Measurements from ENCODE around the gene AFAP1L2.

Gene AFAP1L2

GRCh38 chr10:114283091-114283490 lies 121.2 kb downstream of the AFAP1L2 start:
- Histone ChIP-seq H3F3A (ENCODE audit: insufficient read depth) (no peaks in the 10 kb centered on the region), H3K9me3 (ENCODE audit: insufficient read depth, low read length) (no peaks in the 10 kb centered on the region), H4K20me1 (ENCODE audit: low read depth, low read length) (no peaks in the 10 kb centered on the region), H2AFZ (ENCODE audit: low read depth, low read length, severe bottlenecking) (no peak overlapping the region), H3K27ac (ENCODE audit: low read depth, low read length) (no peak overlapping the region), H3K9ac (ENCODE audit: low read length) (no peak overlapping the region), H3K4me2 (ENCODE audit: low read depth, low read length, poor library complexity, severe bottlenecking) (no peak overlapping the region), H3K9me2 (replicated peaks; ENCODE audit: insufficient read depth, low read length) (no peaks in the 10 kb centered on the region), H3K4me3 (ENCODE audit: insufficient read depth, low read length, poor library complexity, severe bottlenecking) (no peak overlapping the region), H3K27me3 (ENCODE audit: low read length) (no peaks in the 10 kb centered on the region; the same call in 1 of the 2 replicates), H3K36me3 (ENCODE audit: low read length) (no peaks in the 10 kb centered on the region), H3K79me2 (ENCODE audit: insufficient read depth, low read length) (no peaks in the 10 kb centered on the region)
- no peak for TF ChIP-seq EZH2phosphoT487 (conservative IDR thresholded peaks at IDR 0.05; ENCODE audit: low read length)
- no peak for TF ChIP-seq CTCF (IDR thresholded peaks at IDR 0.05; ENCODE audit: insufficient read depth, low read length, poor library complexity, severe bottlenecking)

- H3F3A ChIP-seq (ENCODE audit: insufficient read depth), result no peaks in the 10 kb centered on the region
- H3K9me2 ChIP-seq (replicated peaks; ENCODE audit: insufficient read depth, low read length), result no peaks in the 10 kb centered on the region
- no peaks in the 10 kb centered on the region for H4K20me1 ChIP-seq (ENCODE audit: low read depth, low read length)
- H3K27ac ChIP-seq (ENCODE audit: low read depth, low read length), result no peak overlapping the region
- H3K4me2 ChIP-seq (ENCODE audit: low read depth, low read length, poor library complexity, severe bottlenecking), result no peak overlapping the region
- H3K79me2 ChIP-seq (ENCODE audit: insufficient read depth, low read length), result no peaks in the 10 kb centered on the region
- no peaks in the 10 kb centered on the region for H3K9me3 ChIP-seq (ENCODE audit: insufficient read depth, low read length)
- H3K4me3 ChIP-seq (ENCODE audit: insufficient read depth, low read length, poor library complexity, severe bottlenecking), result no peak overlapping the region
- no peaks in the 10 kb centered on the region for H3K36me3 ChIP-seq (ENCODE audit: low read length)
- H3K27me3 ChIP-seq (ENCODE audit: low read length), result no peaks in the 10 kb centered on the region; the same call in 1 of the 2 replicates
- no peak overlapping the region for H2AFZ ChIP-seq (ENCODE audit: low read depth, low read length, severe bottlenecking)
- H3K9ac ChIP-seq (ENCODE audit: low read length), result no peak overlapping the region
- TF ChIP-seq CTCF (IDR thresholded peaks at IDR 0.05; ENCODE audit: insufficient read depth, low read length, poor library complexity, severe bottlenecking) (no peak), EZH2phosphoT487 (conservative IDR thresholded peaks at IDR 0.05; ENCODE audit: low read length) (no peak)
These were observed 121.8 kb downstream of the AFAP1L2 start for GRCh38 chr10:114282526-114282925.

GRCh38 chr10:114281461-114281860 lies 122.8 kb downstream of the AFAP1L2 start:
- Histone ChIP-seq H3K9ac (ENCODE audit: low read length) (no peak overlapping the region), H3K9me3 (ENCODE audit: insufficient read depth, low read length) (no peaks in the 10 kb centered on the region), H4K20me1 (ENCODE audit: low read depth, low read length) (no peaks in the 10 kb centered on the region), H3K36me3 (ENCODE audit: low read length) (no peaks in the 10 kb centered on the region), H3K27ac (ENCODE audit: low read depth, low read length) (no peak overlapping the region), H3K79me2 (ENCODE audit: insufficient read depth, low read length) (no peaks in the 10 kb centered on the region), H2AFZ (ENCODE audit: low read depth, low read length, severe bottlenecking) (no peak overlapping the region), H3F3A (ENCODE audit: insufficient read depth) (no peaks in the 10 kb centered on the region), H3K4me2 (ENCODE audit: low read depth, low read length, poor library complexity, severe bottlenecking) (no peak overlapping the region), H3K4me3 (ENCODE audit: insufficient read depth, low read length, poor library complexity, severe bottlenecking) (no peak overlapping the region), H3K27me3 (ENCODE audit: low read length) (no peaks in the 10 kb centered on the region; the same call in 1 of the 2 replicates), H3K9me2 (replicated peaks; ENCODE audit: insufficient read depth, low read length) (no peaks in the 10 kb centered on the region)
- no peak for TF ChIP-seq EZH2phosphoT487 (conservative IDR thresholded peaks at IDR 0.05; ENCODE audit: low read length)

- Histone ChIP-seq H3F3A (ENCODE audit: insufficient read depth) (no peaks in the 10 kb centered on the region), H3K9me3 (ENCODE audit: insufficient read depth, low read length) (no peaks in the 10 kb centered on the region), H3K4me2 (ENCODE audit: low read depth, low read length, poor library complexity, severe bottlenecking) (no peak overlapping the region), H3K9ac (ENCODE audit: low read length) (no peak overlapping the region), H3K79me2 (ENCODE audit: insufficient read depth, low read length) (no peaks in the 10 kb centered on the region), H3K9me2 (replicated peaks; ENCODE audit: insufficient read depth, low read length) (no peaks in the 10 kb centered on the region), H3K27ac (ENCODE audit: low read depth, low read length) (no peak overlapping the region), H3K4me3 (ENCODE audit: insufficient read depth, low read length, poor library complexity, severe bottlenecking) (no peak overlapping the region), H3K27me3 (ENCODE audit: low read length) (no peaks in the 10 kb centered on the region; the same call in 1 of the 2 replicates), H4K20me1 (ENCODE audit: low read depth, low read length) (no peaks in the 10 kb centered on the region), H3K36me3 (ENCODE audit: low read length) (no peaks in the 10 kb centered on the region), H2AFZ (ENCODE audit: low read depth, low read length, severe bottlenecking) (no peak overlapping the region)
- no peak for TF ChIP-seq CTCF (IDR thresholded peaks at IDR 0.05; ENCODE audit: insufficient read depth, low read length, poor library complexity, severe bottlenecking)
- no peak for TF ChIP-seq EZH2phosphoT487 (conservative IDR thresholded peaks at IDR 0.05; ENCODE audit: low read length)
These were observed 123.3 kb downstream of the AFAP1L2 start for GRCh38 chr10:114281006-114281405.

All from SU-DHL-6 (cell line).